HEK293 (cell line): ENCODE results near the gene NAA25.

ENCODE experiments used
- BCL11B ChIP-seq: fragments of 450-650 bp; formaldehyde crosslinking; IDR thresholded peaks from 2 replicates; pipeline ENCODE4 v1.5.1; 2016; ENCODE audit warnings: low read depth, missing biosample characterization, missing genetic modification characterization
- GLI4 ChIP-seq: fragments of 450-650 bp; formaldehyde crosslinking; IDR thresholded peaks from 2 replicates; pipeline ENCODE4 v1.5.1; 2016; ENCODE audit warnings: missing biosample characterization, missing genetic modification characterization
- KLF17 ChIP-seq: fragments of 450-650 bp; formaldehyde crosslinking; IDR thresholded peaks from 2 replicates; pipeline ENCODE4 v1.5.1; 2016; ENCODE audit warnings: missing biosample characterization, missing genetic modification characterization
- MYNN ChIP-seq: fragments of 450-650 bp; formaldehyde crosslinking; IDR thresholded peaks from 2 replicates; pipeline ENCODE4 v1.5.1; 2016; ENCODE audit warnings: missing biosample characterization, missing genetic modification characterization, borderline replicate concordance
- OVOL3 ChIP-seq: fragments of 450-650 bp; formaldehyde crosslinking; IDR thresholded peaks from 2 replicates; pipeline ENCODE4 v1.5.1; 2016; ENCODE audit warnings: missing biosample characterization, missing genetic modification characterization
- SCRT2 ChIP-seq: fragments of 450-650 bp; formaldehyde crosslinking; IDR thresholded peaks from 2 replicates; pipeline ENCODE4 v1.5.1; 2016; ENCODE audit warnings: missing biosample characterization, missing genetic modification characterization
- SP2 ChIP-seq: fragments of 450-650 bp; formaldehyde crosslinking; IDR thresholded peaks from 2 replicates; pipeline ENCODE4 v1.5.1; 2016; ENCODE audit warnings: missing biosample characterization, missing genetic modification characterization
- WT1 ChIP-seq: fragments of 450-650 bp; formaldehyde crosslinking; IDR thresholded peaks from 2 replicates; pipeline ENCODE4 v1.5.1; 2016; ENCODE audit warnings: missing biosample characterization, missing genetic modification characterization
- ZBTB21 ChIP-seq: fragments of 450-650 bp; formaldehyde crosslinking; IDR thresholded peaks from 2 replicates; pipeline ENCODE4 v1.5.1; 2017; ENCODE audit warnings: missing biosample characterization, missing genetic modification characterization
- ZFP3 ChIP-seq: fragments of 450-650 bp; formaldehyde crosslinking; IDR thresholded peaks from 2 replicates; pipeline ENCODE4 v1.5.1; 2016; ENCODE audit warnings: low read depth, missing biosample characterization, missing genetic modification characterization
- ZFP69B ChIP-seq: fragments of 450-650 bp; formaldehyde crosslinking; IDR thresholded peaks from 2 replicates; pipeline ENCODE4 v1.5.1; 2016; ENCODE audit warnings: missing biosample characterization, missing genetic modification characterization
- ZNF146 ChIP-seq: fragments of 450-650 bp; formaldehyde crosslinking; IDR thresholded peaks from 2 replicates; pipeline ENCODE4 v1.5.1; 2016; ENCODE audit warnings: missing biosample characterization, missing genetic modification characterization
- ZNF184 ChIP-seq: fragments of 450-650 bp; IDR thresholded peaks from 2 replicates; pipeline ENCODE4 v1.5.1; 2018; ENCODE audit warnings: missing biosample characterization, mild to moderate bottlenecking, missing genetic modification characterization
- ZNF221 ChIP-seq: fragments of 450-650 bp; formaldehyde crosslinking; IDR thresholded peaks from 2 replicates; pipeline ENCODE4 v1.5.1; 2017; ENCODE audit warnings: missing biosample characterization, missing genetic modification characterization, borderline replicate concordance
- ZNF223 ChIP-seq: fragments of 450-650 bp; formaldehyde crosslinking; IDR thresholded peaks from 2 replicates; pipeline ENCODE4 v1.5.1; 2016; ENCODE audit warnings: missing biosample characterization, missing genetic modification characterization
- ZNF280D ChIP-seq: fragments of 450-650 bp; formaldehyde crosslinking; IDR thresholded peaks from 2 replicates; pipeline ENCODE4 v1.5.1; 2016; ENCODE audit warnings: missing biosample characterization, missing genetic modification characterization
- ZNF341 ChIP-seq: fragments of 450-650 bp; formaldehyde crosslinking; IDR thresholded peaks from 2 replicates; pipeline ENCODE4; 2016; ENCODE audit warnings: low read depth, missing biosample characterization, missing genetic modification characterization
- ZNF404 ChIP-seq: fragments of 450-650 bp; formaldehyde crosslinking; IDR thresholded peaks from 2 replicates; pipeline ENCODE4 v1.5.1; 2017; ENCODE audit warnings: missing biosample characterization, missing genetic modification characterization
- ZNF426 ChIP-seq: fragments of 450-650 bp; formaldehyde crosslinking; IDR thresholded peaks from 2 replicates; pipeline ENCODE4 v1.5.1; 2017; ENCODE audit warnings: missing biosample characterization, missing genetic modification characterization, mild to moderate bottlenecking, inconsistent platforms, moderate library complexity
- ZNF510 ChIP-seq: fragments of 450-650 bp; formaldehyde crosslinking; IDR thresholded peaks from 2 replicates; pipeline ENCODE4 v1.5.1; 2018; ENCODE audit warnings: mild to moderate bottlenecking, missing genetic modification characterization, missing biosample characterization; ENCODE audit not compliant: insufficient replicate concordance
- ZNF544 ChIP-seq: fragments of 450-650 bp; formaldehyde crosslinking; IDR thresholded peaks from 2 replicates; pipeline ENCODE4 v1.5.0; 2017; ENCODE audit warnings: missing biosample characterization, missing genetic modification characterization
- ZNF548 ChIP-seq: fragments of 450-650 bp; formaldehyde crosslinking; IDR thresholded peaks from 2 replicates; pipeline ENCODE4 v1.5.1; 2016; ENCODE audit warnings: missing biosample characterization, missing genetic modification characterization
- ZNF555 ChIP-seq: fragments of 450-650 bp; formaldehyde crosslinking; conservative IDR thresholded peaks from 2 replicates; pipeline ENCODE4 v1.5.1; 2017; ENCODE audit warnings: missing biosample characterization, mild to moderate bottlenecking, missing genetic modification characterization, inconsistent platforms
- ZNF610 ChIP-seq: fragments of 450-650 bp; formaldehyde crosslinking; IDR thresholded peaks from 2 replicates; pipeline ENCODE4 v1.5.1; 2016; ENCODE audit warnings: missing biosample characterization, missing genetic modification characterization, borderline replicate concordance
- ZNF624 ChIP-seq: fragments of 450-650 bp; formaldehyde crosslinking; IDR thresholded peaks from 2 replicates; pipeline ENCODE4 v1.5.1; 2017; ENCODE audit warnings: missing biosample characterization, missing genetic modification characterization
- ZNF670 ChIP-seq: fragments of 450-650 bp; formaldehyde crosslinking; IDR thresholded peaks from 2 replicates; pipeline ENCODE4 v1.5.1; 2016; ENCODE audit warnings: missing biosample characterization, missing genetic modification characterization, low read depth
- ZNF776 ChIP-seq: fragments of 450-650 bp; formaldehyde crosslinking; IDR thresholded peaks from 2 replicates; pipeline ENCODE4 v1.5.0; 2017; ENCODE audit warnings: missing biosample characterization, missing genetic modification characterization, borderline replicate concordance
- TF ChIP-seq, protein P1 (sequence below): fragments of 450-650 bp; formaldehyde crosslinking; IDR thresholded peaks from 2 replicates; pipeline ENCODE4 v1.5.1; 2016; ENCODE audit warnings: missing biosample characterization, missing genetic modification characterization, borderline replicate concordance
- TF ChIP-seq, protein P2 (sequence below): fragments of 450-650 bp; formaldehyde crosslinking; IDR thresholded peaks from 2 replicates; pipeline ENCODE4 v1.5.1; 2016; ENCODE audit warnings: missing biosample characterization, missing genetic modification characterization, borderline replicate concordance
- TF ChIP-seq, protein P3 (sequence below): IDR thresholded peaks from 2 replicates; pipeline ENCODE4 v1.6.1; 2011; ENCODE audit warnings: mild to moderate bottlenecking, low read depth, low read length, borderline replicate concordance

Gene NAA25

DNA sequence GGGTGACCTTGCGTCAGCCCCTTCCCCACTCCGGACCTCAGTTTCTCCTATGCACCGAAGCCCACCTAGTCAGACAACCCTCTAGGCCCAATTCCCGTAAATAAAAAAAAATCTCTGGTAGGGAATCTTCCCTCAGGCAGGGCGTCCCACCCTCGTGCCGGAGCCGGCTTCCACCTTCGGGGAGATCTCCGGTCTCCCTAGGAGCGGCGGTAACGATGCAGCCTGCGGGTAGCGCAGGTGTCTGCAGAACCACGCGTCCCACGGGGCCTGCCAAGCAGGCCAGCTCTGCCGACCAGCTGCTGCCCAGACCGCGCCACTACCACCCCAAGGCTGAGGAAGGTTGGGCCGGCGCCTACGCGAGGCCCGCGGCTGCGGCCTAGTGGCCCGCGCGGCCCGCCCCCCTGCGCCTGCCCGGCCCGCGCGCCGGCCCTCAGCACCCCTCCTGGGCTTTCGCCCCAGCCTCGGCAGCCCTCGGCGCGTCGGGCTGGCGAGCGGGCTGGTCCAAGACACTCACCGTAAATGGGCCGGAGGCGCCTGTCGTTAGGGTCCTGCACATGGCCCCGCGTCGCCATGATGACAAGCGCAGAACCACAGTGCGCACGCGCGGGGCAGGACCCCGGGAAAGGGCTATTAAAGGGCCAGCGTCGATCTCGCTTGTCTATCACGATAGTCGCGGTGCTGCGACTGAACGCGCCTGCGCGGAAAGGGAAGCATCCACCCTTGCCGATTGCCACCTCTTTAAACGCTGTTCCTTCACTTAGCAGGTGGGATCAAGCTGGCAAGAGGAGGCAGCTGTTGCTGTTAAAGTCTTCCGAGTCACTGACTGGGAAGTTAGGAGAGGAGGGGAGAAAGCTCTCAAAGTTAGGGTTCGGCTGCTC lies at the start of gene NAA25 (continued):
- TF ChIP-seq ZNF670 (tag by site-specific recombination) (no peak), OVOL3 (no peak), ZNF555 (no peak), ZNF548 (tag by site-specific recombination) (no peak), BCL11B (tag by site-specific recombination) (no peak), ZNF610 (tag by site-specific recombination) (no peak), ZBTB21 (tag by site-specific recombination) (no peak), ZNF280D (tag by site-specific recombination) (no peak), ZNF404 (tag by site-specific recombination) (no peak), ZFP3 (tag by site-specific recombination) (no peak), ZNF341 (no peak), ZNF624 (no peak), ZNF184 (tag by site-specific recombination) (no peak), MYNN (tag by site-specific recombination) (no peak), ZNF510 (tag by site-specific recombination) (no peak), ZNF146 (tag by site-specific recombination) (no peak), ZNF544 (tag by site-specific recombination) (no peak), ZNF426 (tag by site-specific recombination) (no peak), SCRT2 (tag by site-specific recombination) (peak; percentile 86), ZNF776 (no peak), SP2 (tag by site-specific recombination) (no peak), GLI4 (tag by site-specific recombination) (no peak), KLF17 (tag by site-specific recombination) (no peak; the same call in 1 of the 2 replicates), WT1 (tag by site-specific recombination) (no peak), ZFP69B (tag by site-specific recombination) (no peak), ZNF223 (tag by site-specific recombination) (no peak), ZNF221 (tag by site-specific recombination) (no peak)
- TF ChIP-seq, protein P1, sequence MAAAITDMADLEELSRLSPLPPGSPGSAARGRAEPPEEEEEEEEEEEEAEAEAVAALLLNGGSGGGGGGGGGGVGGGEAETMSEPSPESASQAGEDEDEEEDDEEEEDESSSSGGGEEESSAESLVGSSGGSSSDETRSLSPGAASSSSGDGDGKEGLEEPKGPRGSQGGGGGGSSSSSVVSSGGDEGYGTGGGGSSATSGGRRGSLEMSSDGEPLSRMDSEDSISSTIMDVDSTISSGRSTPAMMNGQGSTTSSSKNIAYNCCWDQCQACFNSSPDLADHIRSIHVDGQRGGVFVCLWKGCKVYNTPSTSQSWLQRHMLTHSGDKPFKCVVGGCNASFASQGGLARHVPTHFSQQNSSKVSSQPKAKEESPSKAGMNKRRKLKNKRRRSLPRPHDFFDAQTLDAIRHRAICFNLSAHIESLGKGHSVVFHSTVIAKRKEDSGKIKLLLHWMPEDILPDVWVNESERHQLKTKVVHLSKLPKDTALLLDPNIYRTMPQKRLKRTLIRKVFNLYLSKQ (tag by site-specific recombination), result no peak
- TF ChIP-seq, protein P2, sequence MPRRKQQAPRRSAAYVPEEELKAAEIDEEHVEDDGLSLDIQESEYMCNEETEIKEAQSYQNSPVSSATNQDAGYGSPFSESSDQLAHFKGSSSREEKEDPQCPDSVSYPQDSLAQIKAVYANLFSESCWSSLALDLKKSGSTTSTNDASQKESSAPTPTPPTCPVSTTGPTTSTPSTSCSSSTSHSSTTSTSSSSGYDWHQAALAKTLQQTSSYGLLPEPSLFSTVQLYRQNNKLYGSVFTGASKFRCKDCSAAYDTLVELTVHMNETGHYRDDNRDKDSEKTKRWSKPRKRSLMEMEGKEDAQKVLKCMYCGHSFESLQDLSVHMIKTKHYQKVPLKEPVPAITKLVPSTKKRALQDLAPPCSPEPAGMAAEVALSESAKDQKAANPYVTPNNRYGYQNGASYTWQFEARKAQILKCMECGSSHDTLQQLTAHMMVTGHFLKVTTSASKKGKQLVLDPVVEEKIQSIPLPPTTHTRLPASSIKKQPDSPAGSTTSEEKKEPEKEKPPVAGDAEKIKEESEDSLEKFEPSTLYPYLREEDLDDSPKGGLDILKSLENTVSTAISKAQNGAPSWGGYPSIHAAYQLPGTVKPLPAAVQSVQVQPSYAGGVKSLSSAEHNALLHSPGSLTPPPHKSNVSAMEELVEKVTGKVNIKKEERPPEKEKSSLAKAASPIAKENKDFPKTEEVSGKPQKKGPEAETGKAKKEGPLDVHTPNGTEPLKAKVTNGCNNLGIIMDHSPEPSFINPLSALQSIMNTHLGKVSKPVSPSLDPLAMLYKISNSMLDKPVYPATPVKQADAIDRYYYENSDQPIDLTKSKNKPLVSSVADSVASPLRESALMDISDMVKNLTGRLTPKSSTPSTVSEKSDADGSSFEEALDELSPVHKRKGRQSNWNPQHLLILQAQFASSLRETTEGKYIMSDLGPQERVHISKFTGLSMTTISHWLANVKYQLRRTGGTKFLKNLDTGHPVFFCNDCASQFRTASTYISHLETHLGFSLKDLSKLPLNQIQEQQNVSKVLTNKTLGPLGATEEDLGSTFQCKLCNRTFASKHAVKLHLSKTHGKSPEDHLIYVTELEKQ, result no peak
- TF ChIP-seq, protein P3, sequence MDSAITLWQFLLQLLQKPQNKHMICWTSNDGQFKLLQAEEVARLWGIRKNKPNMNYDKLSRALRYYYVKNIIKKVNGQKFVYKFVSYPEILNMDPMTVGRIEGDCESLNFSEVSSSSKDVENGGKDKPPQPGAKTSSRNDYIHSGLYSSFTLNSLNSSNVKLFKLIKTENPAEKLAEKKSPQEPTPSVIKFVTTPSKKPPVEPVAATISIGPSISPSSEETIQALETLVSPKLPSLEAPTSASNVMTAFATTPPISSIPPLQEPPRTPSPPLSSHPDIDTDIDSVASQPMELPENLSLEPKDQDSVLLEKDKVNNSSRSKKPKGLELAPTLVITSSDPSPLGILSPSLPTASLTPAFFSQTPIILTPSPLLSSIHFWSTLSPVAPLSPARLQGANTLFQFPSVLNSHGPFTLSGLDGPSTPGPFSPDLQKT, result no peak
